ENCODE measurements around the gene ALK.

DNA sequence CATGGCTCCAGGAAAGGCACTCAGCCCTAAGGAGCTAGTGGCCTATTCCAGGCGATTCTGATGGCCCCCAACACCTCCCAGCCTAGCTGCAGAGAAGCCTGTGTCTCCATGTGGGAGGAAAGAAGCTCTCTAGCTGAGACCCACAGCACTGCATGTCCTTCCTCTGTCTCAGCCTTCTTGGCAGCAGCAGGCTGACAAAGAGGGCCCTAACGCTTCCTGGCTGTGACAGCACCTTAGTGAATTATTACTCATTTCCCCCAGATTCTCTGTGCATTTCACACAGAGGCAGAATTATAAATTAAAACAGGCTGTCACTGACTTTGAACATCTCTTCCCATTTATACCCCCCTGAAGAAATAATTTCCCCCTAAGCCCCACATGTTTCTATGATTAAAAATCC, 599.4 kb downstream of the ALK start:
- TF ChIP-seq RAD51 (IDR thresholded peaks at IDR 0.05) (no peak), SUPT20H (IDR thresholded peaks at IDR 0.05; ENCODE audit: borderline replicate concordance, control insufficient read depth, low read depth, low read length) (no peak), CTCF (IDR thresholded peaks at IDR 0.05 in 2 of 3, conservative IDR thresholded peaks at IDR 0.05 in 1 of 3; ENCODE audit: control insufficient read depth in 2 of 3, extremely low read depth in 1 of 3, insufficient read depth in 1 of 3, low read depth in 3 of 3, low read length in 3 of 3) (no peak), STAT3 (IDR thresholded peaks at IDR 0.05; ENCODE audit: low read depth, low read length) (no peak), POLR2A (IDR thresholded peaks at IDR 0.05; ENCODE audit: low read depth, low read length) (no peak), EZH2 (IDR thresholded peaks at IDR 0.05; ENCODE audit: borderline replicate concordance, control insufficient read depth, low read depth, low read length) (no peak), ZBED1 (IDR thresholded peaks at IDR 0.05; ENCODE audit: borderline replicate concordance) (no peak), ESRRA (IDR thresholded peaks at IDR 0.05; ENCODE audit: low read length) (no peak)

All from GM12878 (cell line).